AG04449 (cell line): ENCODE data around the gene SBF1.
"Not testable (repeated sequence)": the region's sequence is repeated elsewhere in the genome, so short reads cannot be mapped to it uniquely, and the experiment has no call there.

Experiments used
- CTCF ChIA-PET: fragments of 350-600 bp; formaldehyde crosslinking; extraction: SDS; loops from one replicate; lab custom pipeline; 2021; ENCODE audit warnings: antibody characterized with exemption; lab: Yijun Ruan, JAX
- POLR2A ChIA-PET: fragments of 400-600, 350-600 bp; formaldehyde crosslinking; extraction: SDS; loops from one replicate; lab custom pipeline; 2020; ENCODE audit warnings: antibody characterized with exemption, inconsistent platforms; lab: Yijun Ruan, JAX
- DNase-seq: peaks from one replicate; pipeline ENCODE4 v3.0.0-alpha.2; 2010; ENCODE audit warnings: low read depth, low spot score
- H3K4me3 ChIP-seq: 2 replicates; pipeline ENCODE4 v1.5.1; 2011; ENCODE audit warnings: low read depth, mild to moderate bottlenecking, control low read depth, low read length
- CTCF ChIP-seq: IDR thresholded peaks from one replicate; pipeline ENCODE4 v1.5.1; 2011; ENCODE audit warnings: mild to moderate bottlenecking, moderate library complexity, low read length, control low read depth, inconsistent platforms; ENCODE audit not compliant: insufficient read depth; ENCODE audit errors: missing control alignments

The SBF1 gene

GRCh38 chr22:50437511-50438304 lies 37.1 kb downstream of the SBF1 start:
- ChIA-PET CTCF (no interaction called here), POLR2A (no interaction called here)
- DNase-seq: no peak
- TF ChIP-seq CTCF: no peak
- H3K4me3 ChIP-seq: no peak overlapping the region

- no peak for TF ChIP-seq CTCF
- no peak overlapping the region for H3K4me3 ChIP-seq
- CTCF ChIA-PET: no interaction called here
- DNase-seq: no peak
- POLR2A ChIA-PET: no interaction called here
Observed at GRCh38 chr22:50436841-50437341, 37.9 kb downstream of the SBF1 start.

GRCh38 chr22:50436015-50436830 lies 38.6 kb downstream of the SBF1 start:
- ChIA-PET POLR2A (interaction anchor here (0.6 kb wide), 1 partner anchor 87 kb away, joined by 3 read pairs; no protein-coding TSS in a partner anchor), CTCF (no interaction called here)
- no peak for DNase-seq
- H3K4me3 ChIP-seq: no peak overlapping the region
- TF ChIP-seq CTCF: no peak

GRCh38 chr22:50435291-50436014 lies 39.4 kb downstream of the SBF1 start:
- TF ChIP-seq CTCF: no peak
- H3K4me3 ChIP-seq: no peak overlapping the region
- no peak for DNase-seq
- ChIA-PET POLR2A (interaction anchor here (0.6 kb wide), 1 partner anchor 87 kb away, joined by 3 read pairs; no protein-coding TSS in a partner anchor), CTCF (no interaction called here)

GRCh38 chr22:50434849-50435248 lies 40.0 kb downstream of the SBF1 start:
- ChIA-PET CTCF (no interaction called here), POLR2A (no interaction called here)
- no peak overlapping the region for H3K4me3 ChIP-seq
- TF ChIP-seq CTCF: no peak
- no peak for DNase-seq

- DNase-seq, POLR2A ChIA-PET, CTCF ChIA-PET: not testable (repeated sequence)
Observed at GRCh38 chr22:50432877-50433510, 41.8 kb downstream of the SBF1 start.

More at GRCh38 chr22:50432877-50433510, 41.8 kb downstream of the SBF1 start:
- H3K4me3 ChIP-seq: not testable (repeated sequence)
